ENCODE results near the gene TMEM62.
"Not testable (repeated sequence)": the region's sequence is repeated elsewhere in the genome, so short reads cannot be mapped to it uniquely, and the experiment has no call there.

TMEM62 gene

GRCh38 chr15:43125100-43125661 is 8.2 kb upstream of the TMEM62 start:
- no peak for DNase-seq

GRCh38 chr15:43126356-43126755 is 7.0 kb upstream of the TMEM62 start:
- DNase-seq = no peak

DNA sequence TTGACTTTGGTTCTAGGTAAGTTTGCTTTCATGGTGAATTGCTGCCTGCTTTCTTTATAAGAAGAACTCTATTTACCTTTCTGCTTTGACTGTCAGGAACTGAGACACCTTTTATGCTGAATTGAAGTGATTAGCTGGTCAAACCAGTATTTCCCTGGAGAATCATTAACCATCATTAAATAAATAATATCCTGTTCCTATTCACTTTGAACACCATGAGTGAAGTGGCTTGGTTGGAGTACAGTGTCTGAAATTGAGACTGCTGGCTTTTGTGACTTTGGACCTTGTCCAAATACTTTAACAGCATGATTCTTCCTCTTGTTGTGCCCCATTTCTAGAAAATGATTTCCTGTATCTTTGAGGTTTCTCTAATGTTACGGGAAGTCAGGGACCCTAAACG is 5.6 kb upstream of the TMEM62 start:
- DNase-seq = no peak

GRCh38 chr15:43128174-43128979 is 5.0 kb upstream of the TMEM62 start:
- not testable (repeated sequence) for DNase-seq

- DNase-seq = no peak
Observed at GRCh38 chr15:43128980-43129335, 4.4 kb upstream of the TMEM62 start.

GRCh38 chr15:43132830-43133429 is 456 bp upstream of the TMEM62 start:
- no peak for DNase-seq

DNA sequence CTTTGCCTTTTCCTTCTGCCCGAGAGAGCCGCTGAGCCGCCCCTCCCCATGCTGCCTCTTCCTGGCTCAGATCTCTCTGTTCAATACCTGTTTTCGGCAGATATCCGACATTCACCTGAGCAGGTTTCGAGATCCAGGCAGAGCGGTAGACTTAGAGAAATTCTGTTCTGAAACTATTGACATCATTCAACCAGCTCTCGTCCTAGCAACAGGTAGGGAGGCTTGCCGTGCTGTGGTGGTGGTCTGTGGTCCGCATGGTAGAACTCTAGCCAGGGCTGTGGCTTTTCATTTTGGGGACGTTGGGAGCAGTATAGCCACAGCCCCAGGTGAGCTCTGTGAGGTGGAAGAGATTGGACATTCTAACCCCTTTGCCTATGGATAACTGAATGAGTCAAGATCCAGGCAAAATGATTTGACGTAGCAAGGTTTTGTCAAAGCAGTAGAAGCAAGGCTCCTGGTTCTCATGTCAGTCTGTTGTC is 810 bp downstream of the TMEM62 start:
- no peak for DNase-seq

GRCh38 chr15:43135351-43135750 is 2.0 kb downstream of the TMEM62 start:
- DNase-seq = no peak

DNA sequence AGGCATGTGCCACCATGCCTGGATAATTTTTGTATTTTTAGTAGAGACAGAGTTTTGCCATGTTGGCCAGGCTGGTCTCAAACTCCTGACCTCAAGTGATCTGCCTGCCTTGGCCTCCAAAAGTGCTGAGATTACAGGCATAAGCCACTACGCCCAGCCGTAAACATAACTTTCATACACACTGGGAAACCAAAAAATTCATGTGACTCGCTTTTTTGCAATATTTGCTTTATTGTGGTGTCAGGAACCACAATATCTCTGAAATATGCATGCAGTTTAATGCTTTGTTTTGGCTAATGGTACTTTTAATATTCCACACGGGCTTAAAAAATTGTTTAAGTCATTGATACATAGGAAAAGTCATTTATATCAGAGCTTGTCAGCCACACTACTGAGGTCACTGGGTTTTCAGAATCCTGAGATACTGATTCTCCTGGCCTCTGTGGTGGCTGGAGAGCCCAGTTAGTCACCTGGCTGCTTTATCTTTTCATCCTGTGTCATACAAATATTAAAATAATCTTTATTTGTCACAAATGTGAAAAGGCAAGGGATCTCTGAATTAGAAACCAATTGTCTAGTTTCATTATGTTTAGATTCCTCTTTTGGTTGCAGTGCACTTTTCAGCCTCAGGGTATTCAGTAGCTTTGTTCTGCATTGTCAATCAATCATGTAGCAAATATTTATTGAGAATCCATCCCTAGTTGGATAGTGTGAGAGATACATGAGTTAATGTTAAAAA is 10.0 kb downstream of the TMEM62 start:
- DNase-seq = no peak

DNA sequence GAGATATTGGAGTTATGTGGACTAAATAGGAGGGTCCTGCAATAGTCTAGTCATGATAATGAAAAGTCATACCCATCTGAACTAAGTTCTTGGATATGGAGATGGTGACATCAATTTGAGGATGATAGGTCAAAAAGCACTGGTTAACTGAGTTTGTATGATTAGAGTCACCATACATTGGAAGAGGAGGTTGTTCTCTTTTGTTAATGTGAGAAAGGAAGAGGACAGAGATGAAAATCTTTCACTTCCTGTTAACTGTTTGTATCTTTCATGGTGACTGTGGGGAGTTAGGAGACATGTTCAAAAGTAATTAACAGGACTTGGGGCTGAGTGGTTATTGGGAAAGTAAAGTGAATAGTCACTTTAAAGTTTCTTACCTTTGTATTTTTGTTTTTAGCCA is 11.1 kb downstream of the TMEM62 start:
- no peak for DNase-seq

DNA sequence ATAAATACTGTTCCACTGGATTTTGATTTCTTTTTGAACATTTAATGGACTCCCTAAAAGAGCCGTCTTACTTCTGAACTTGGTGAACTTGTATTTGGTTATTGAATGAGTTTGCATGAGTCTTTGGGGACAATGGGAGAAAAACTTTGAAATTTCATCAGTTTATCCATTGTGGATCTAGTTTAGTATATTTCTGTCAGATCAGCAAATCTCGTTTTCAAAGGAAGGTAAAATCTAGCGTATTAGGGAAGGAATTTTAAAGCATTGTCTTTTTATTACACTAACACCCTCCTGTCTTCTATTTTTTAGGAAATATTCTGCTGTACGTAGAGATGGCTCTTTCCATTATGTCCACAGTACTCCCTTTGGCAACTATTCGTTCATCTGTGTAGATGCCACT is 12.8 kb downstream of the TMEM62 start:
- DNase-seq = no peak

DNA sequence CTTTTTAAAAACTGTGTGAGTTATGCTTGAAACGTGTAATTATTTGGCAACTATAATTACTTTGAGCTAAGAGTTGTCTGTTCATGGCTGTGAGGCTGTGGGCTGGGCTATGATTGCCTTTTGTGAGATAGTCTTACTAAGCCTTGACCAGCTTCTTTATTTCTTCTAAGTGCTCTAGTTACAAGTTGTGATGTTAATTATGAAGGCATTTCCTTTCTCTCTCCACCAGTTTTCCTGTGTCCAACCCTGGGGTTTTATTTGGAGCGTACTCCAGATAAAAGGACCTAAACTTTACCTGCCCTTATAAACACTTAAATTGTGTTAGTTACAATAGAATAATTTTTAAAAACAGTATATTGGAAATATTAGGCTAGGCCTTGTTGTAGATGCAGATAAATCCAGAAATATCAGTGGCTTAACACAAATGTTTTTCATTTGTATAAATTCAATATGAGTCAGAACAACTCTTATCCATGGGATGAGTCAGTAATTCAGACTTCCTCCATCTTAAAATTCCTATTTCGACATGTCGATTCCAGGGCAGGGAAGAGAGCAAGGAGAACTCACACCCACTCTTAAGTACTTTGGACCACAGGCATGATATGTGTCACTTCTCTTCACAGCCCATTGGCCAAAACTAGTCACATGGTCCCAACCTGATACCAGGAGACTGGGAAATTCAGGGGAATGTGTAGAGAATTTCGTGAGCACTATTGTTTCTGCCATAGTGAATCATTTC is 17.0 kb downstream of the TMEM62 start:
- no peak for DNase-seq

- no peak for DNase-seq
Observed at GRCh38 chr15:43151688-43152087, 18.3 kb downstream of the TMEM62 start.

DNA sequence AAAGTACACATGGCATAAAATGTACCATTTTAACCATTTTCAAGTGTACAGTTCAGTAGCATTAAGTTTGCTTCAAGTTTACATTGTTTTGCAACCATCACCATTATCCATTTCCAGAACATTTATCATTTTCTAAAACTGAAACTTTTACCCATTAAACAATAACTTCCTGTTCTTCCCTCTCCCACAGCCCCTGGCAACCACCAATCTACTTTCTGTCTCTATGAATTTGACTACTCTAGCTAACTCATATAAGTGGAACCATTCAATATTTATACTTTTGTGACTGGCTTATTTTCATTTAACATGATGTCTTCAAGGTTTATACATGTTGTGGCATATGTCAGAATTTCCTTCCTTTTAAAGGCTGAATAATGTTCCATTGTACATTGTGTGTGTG is 19.9 kb downstream of the TMEM62 start:
- no peak for DNase-seq

GRCh38 chr15:43165801-43166325 is 32.5 kb downstream of the TMEM62 start:
- no peak for DNase-seq

GRCh38 chr15:43167261-43167660 is 33.9 kb downstream of the TMEM62 start:
- DNase-seq = not testable (repeated sequence)

GRCh38 chr15:43168192-43169107 is 35.1 kb downstream of the TMEM62 start:
- no peak for DNase-seq

GRCh38 chr15:43169888-43170287 is 36.5 kb downstream of the TMEM62 start:
- no peak for DNase-seq

- not testable (repeated sequence) for DNase-seq
Observed at GRCh38 chr15:43175656-43176309, 42.4 kb downstream of the TMEM62 start.

DNA sequence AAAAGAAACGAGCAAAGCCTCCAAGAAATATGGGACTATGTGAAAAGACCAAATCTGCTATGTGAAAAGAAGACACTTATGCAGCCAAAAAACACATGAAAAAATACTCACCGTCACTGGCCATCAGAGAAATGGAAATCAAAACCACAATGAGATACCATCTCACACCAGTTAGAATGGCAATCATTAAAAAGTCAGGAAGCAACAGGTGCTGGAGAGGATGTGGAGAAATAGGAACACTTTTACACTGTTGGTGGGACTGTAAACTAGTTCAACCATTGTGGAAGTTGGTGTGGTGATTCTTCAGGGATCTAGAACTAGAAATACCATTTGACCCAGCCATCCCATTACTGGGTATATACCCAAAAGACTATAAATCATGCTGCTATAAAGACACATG is 43.8 kb downstream of the TMEM62 start:
- not testable (repeated sequence) for DNase-seq

GRCh38 chr15:43183270-43183669 is 49.9 kb downstream of the TMEM62 start:
- no peak for DNase-seq
